Heart left ventricle (tissue), 13 donors: ENCODE results near the gene TOMM40L.

ENCODE experiments used
- POLR2A ChIP-seq, 2 donors: fragments of 450-650 bp; IDR thresholded peaks; one replicate each; pipeline ENCODE4 v1.6.1; 2017; ENCODE audit warnings: antibody characterized with exemption in 2 of 2, mild to moderate bottlenecking in 2 of 2, moderate library complexity in 2 of 2
- TF ChIP-seq, protein P1 (sequence below), 12 donors: fragments of 200-600 bp; sonication (generic) in 4 of 12; IDR thresholded peaks; one replicate each; pipeline versions ENCODE4 v1.5.0 to v1.8.0; 2018 to 2022; ENCODE audit warnings: antibody characterized with exemption in 12 of 12, mild to moderate bottlenecking in 5 of 12
- donor health status: ischemic (EF 13 %, LVEDD 7.1; RV severe dilation, severe dysfunction).
- donor health status: DM: no; HTN: yes; CAD: no.
- donor health status: DM: no; HTN: no; CAD: no.
- donor health status: ischemic (EF 25% LVEDD 6.9; RV normal size, moderate dysfunction).
- donor health status: ischemic (EF 25% LVEDD 5.7; RV mildly dilated, moderate dysfunction).
- donor health status: ischemic (EF 35%, LVEDD 5.7; RV mildly dilated, moderate dysfunction).
- donor health status: nonischemic (EF 11% LVEDD 7.7; RV severe dilation, severe dysfunction).
- donor health status: DM: yes; HTN: yes; CAD: no.
- donor health status: PGD.
- donor health status: ischemic (EF 29% LVEDD 5.4; RV normal size, mild dysfunction).
- donor health status: nonischemic (EF 23%, LVEDD 6.1; RV moderate dilation, normal function).

DNA sequence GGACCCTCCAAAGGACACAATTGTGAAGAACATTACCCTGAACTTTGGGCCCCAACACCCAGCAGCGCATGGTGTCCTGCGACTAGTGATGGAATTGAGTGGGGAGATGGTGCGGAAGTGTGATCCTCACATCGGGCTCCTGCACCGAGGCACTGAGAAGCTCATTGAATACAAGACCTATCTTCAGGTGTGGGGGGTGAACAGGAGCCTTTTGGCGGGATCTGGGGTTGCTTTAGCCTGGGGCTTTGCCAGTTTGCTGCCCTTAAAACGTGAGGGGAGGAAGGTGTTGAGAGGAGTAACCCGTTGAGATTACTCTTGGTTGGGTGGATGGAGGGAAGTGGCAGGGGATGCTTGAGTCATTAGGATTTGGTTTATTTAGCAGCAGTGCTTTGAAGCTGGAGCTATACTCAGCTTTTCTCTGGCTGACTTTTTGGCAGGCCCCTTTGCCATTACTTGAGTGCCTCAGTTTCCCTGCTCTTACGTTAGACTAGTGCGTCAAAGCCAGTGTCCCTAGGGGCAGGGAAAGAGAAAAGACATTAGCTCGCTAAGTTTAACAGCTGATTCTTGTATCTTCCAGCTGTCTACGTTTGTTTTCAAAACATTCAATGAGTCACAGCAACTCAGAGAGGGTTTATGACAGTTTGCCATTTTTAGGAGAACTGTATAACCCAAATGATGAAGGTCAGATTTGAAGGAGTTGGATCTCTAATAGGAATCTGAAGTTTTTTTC lies 19.3 kb upstream of the TOMM40L start:
- no peak for TF ChIP-seq POLR2A (IDR thresholded peaks at IDR 0.05)
- TF ChIP-seq, protein P1, sequence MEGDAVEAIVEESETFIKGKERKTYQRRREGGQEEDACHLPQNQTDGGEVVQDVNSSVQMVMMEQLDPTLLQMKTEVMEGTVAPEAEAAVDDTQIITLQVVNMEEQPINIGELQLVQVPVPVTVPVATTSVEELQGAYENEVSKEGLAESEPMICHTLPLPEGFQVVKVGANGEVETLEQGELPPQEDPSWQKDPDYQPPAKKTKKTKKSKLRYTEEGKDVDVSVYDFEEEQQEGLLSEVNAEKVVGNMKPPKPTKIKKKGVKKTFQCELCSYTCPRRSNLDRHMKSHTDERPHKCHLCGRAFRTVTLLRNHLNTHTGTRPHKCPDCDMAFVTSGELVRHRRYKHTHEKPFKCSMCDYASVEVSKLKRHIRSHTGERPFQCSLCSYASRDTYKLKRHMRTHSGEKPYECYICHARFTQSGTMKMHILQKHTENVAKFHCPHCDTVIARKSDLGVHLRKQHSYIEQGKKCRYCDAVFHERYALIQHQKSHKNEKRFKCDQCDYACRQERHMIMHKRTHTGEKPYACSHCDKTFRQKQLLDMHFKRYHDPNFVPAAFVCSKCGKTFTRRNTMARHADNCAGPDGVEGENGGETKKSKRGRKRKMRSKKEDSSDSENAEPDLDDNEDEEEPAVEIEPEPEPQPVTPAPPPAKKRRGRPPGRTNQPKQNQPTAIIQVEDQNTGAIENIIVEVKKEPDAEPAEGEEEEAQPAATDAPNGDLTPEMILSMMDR (IDR thresholded peaks at IDR 0.05) = no peak
